H1 (cell line): ENCODE results near the gene WDR59. TPM values are rescaled to one million over a fixed set of nuclear protein-coding genes. Genes with fewer than 3 reads are reported as not detected.
A peak's percentile ranks its signal among the peaks of the same experiment; 100 is the strongest.

Source experiments
- CTCF ChIA-PET: fragments of 300-600 bp; sonication (Branson Sonifier 250); formaldehyde crosslinking; loops from one replicate; lab custom pipeline; 2021; ENCODE audit not compliant: partially characterized antibody; lab: Charles Lee
- POLR2A ChIA-PET: fragments of 300-600 bp; sonication (Branson Sonifier 250); formaldehyde crosslinking; loops from one replicate; lab custom pipeline; 2021; ENCODE audit warnings: inconsistent platforms; ENCODE audit not compliant: partially characterized antibody; lab: Charles Lee
- DNase-seq, 2 experiments: peaks; one replicate each; pipeline versions ENCODE4 v3.0.0 to v3.0.0-alpha.2; 2010 to 2022; ENCODE audit warnings: low spot score in 2 of 2, low read depth in 1 of 2, mixed read lengths in 1 of 2
- FAIRE-seq: peaks from 2 replicates; lab custom pipeline; 2011; peaks lifted over from hg19 to GRCh38; lab: Jason Lieb, UNC
- H2AFZ ChIP-seq: 2 replicates; pipeline ENCODE4 v1.8.1; 2012; ENCODE audit warnings: low read length, inconsistent platforms
- H2AK5ac ChIP-seq: 2 replicates; pipeline ENCODE4 v1.6.1; 2013; ENCODE audit warnings: low read depth, low read length
- H2BK120ac ChIP-seq: replicated peaks from 2 replicates; pipeline ENCODE3; 2013; ENCODE audit warnings: low read depth, low read length, inconsistent platforms
- H2BK12ac ChIP-seq: 2 replicates; pipeline ENCODE4 v1.6.1; 2013; ENCODE audit warnings: low read depth, low read length
- H2BK15ac ChIP-seq: 2 replicates; pipeline ENCODE4 v1.6.1; 2013; ENCODE audit warnings: low read length
- H2BK20ac ChIP-seq: 2 replicates; pipeline ENCODE4 v1.6.1; 2013; ENCODE audit warnings: low read length
- H2BK5ac ChIP-seq: 2 replicates; pipeline ENCODE4 v1.6.1; 2013; ENCODE audit warnings: low read depth, low read length
- H3K14ac ChIP-seq: 2 replicates; pipeline ENCODE4 v1.6.1; 2013; ENCODE audit warnings: inconsistent platforms; ENCODE audit not compliant: insufficient read length
- H3K18ac ChIP-seq: 2 replicates; pipeline ENCODE4 v1.6.1; 2013; ENCODE audit warnings: low read length; ENCODE audit errors: extremely low read depth
- H3K23ac ChIP-seq: 2 replicates; pipeline ENCODE4 v1.6.1; 2013; ENCODE audit warnings: inconsistent platforms; ENCODE audit not compliant: insufficient read length
- H3K23me2 ChIP-seq: 2 replicates; pipeline ENCODE4 v1.6.1; 2013; ENCODE audit warnings: low read depth, low read length
- H3K27ac ChIP-seq: 2 replicates; pipeline ENCODE4 v1.6.1; 2011; ENCODE audit warnings: low read depth, low read length, inconsistent platforms
- H3K27me3 ChIP-seq, 4 experiments: replicated peaks in 1 of 4; 1 replicate in 1 of 4; 2 replicates in 3 of 4; pipeline versions ENCODE4 v1.6.1 to v1.8.1; 2011 to 2013; ENCODE audit warnings: low read length in 3 of 4, mild to moderate bottlenecking in 3 of 4, inconsistent platforms in 2 of 4, mixed read lengths in 2 of 4, moderate library complexity in 1 of 4; ENCODE audit not compliant: control insufficient read depth in 3 of 4, insufficient read depth in 3 of 4; ENCODE audit errors: extremely low read depth in 1 of 4
- H3K36me3 ChIP-seq, 4 experiments: 2 replicates each; pipeline versions ENCODE4 v1.6.1 to v1.8.1; 2011 to 2013; ENCODE audit warnings: mild to moderate bottlenecking in 4 of 4, low read length in 3 of 4, moderate library complexity in 2 of 4, control low read depth in 1 of 4, inconsistent platforms in 1 of 4; ENCODE audit not compliant: insufficient read depth in 4 of 4, control insufficient read depth in 2 of 4
- H3K4ac ChIP-seq: replicated peaks from 2 replicates; pipeline ENCODE3; 2013; ENCODE audit warnings: low read length, low read depth, mixed read lengths, inconsistent platforms; ENCODE audit not compliant: insufficient read length
- H3K4me1 ChIP-seq, 4 experiments: replicated peaks in 1 of 4; 1 replicate in 1 of 4; 2 replicates in 3 of 4; pipeline versions ENCODE4 v1.6.1 to v1.8.1; 2011 to 2013; ENCODE audit warnings: low read length in 3 of 4, inconsistent platforms in 2 of 4, mixed read lengths in 1 of 4; ENCODE audit not compliant: insufficient read depth in 4 of 4, control insufficient read depth in 3 of 4
- H3K4me2 ChIP-seq, 2 experiments: 2 replicates each; pipeline versions ENCODE4 v1.6.1 to v1.8.1; 2011 to 2013; ENCODE audit warnings: low read depth in 2 of 2, low read length in 2 of 2, control low read depth in 1 of 2, inconsistent platforms in 1 of 2, mild to moderate bottlenecking in 1 of 2; ENCODE audit not compliant: insufficient read depth in 1 of 2
- H3K4me3 ChIP-seq, 4 experiments: fragments of 200-600, 300-600 bp in 1 of 4; sonication (generic), shearing (Covaris generic), sonication (Bioruptor Twin) in 1 of 4; 2 replicates each; pipeline versions ENCODE4 v1.5.1 to v1.8.1; 2011 to 2016; ENCODE audit warnings: low read length in 4 of 4, low read depth in 3 of 4, control low read depth in 2 of 4, inconsistent platforms in 2 of 4, mild to moderate bottlenecking in 2 of 4, mixed read lengths in 1 of 4, moderate library complexity in 1 of 4; ENCODE audit not compliant: insufficient read depth in 2 of 4; ENCODE audit errors: extremely low read depth in 1 of 4
- H3K56ac ChIP-seq: replicated peaks from 2 replicates; pipeline ENCODE3; 2013; ENCODE audit warnings: low read depth, mild to moderate bottlenecking, mixed read lengths, low read length, inconsistent platforms; ENCODE audit not compliant: insufficient read length
- H3K79me1 ChIP-seq: 2 replicates; pipeline ENCODE4 v1.6.1; 2013; ENCODE audit warnings: low read depth, low read length, control low read depth
- H3K79me2 ChIP-seq, 2 experiments: 2 replicates each; pipeline versions ENCODE4 v1.6.1 to v1.8.1; 2012 to 2013; ENCODE audit warnings: low read length in 2 of 2, mild to moderate bottlenecking in 2 of 2, inconsistent platforms in 1 of 2; ENCODE audit not compliant: insufficient read depth in 2 of 2, control insufficient read depth in 1 of 2
- H3K9ac ChIP-seq, 4 experiments: replicated peaks in 1 of 4; 1 replicate in 1 of 4; 2 replicates in 3 of 4; pipeline versions ENCODE4 v1.6.1 to v1.8.1; 2011 to 2013; ENCODE audit warnings: low read depth in 3 of 4, low read length in 3 of 4, control low read depth in 2 of 4, mild to moderate bottlenecking in 2 of 4, moderate library complexity in 2 of 4, inconsistent platforms in 1 of 4; ENCODE audit errors: extremely low read depth in 1 of 4
- H3K9me3 ChIP-seq, 2 experiments: 2 replicates each; pipeline versions ENCODE4 v1.6.1 to v1.8.1; 2012 to 2013; ENCODE audit warnings: mild to moderate bottlenecking in 2 of 2, moderate library complexity in 2 of 2, control low read depth in 1 of 2, inconsistent platforms in 1 of 2, low read depth in 1 of 2, low read length in 1 of 2, mixed read lengths in 1 of 2; ENCODE audit not compliant: insufficient read depth in 2 of 2
- H4K20me1 ChIP-seq, 2 experiments: replicated peaks in 1 of 2; 2 replicates each; pipeline versions ENCODE3 to v1.8.1; 2011 to 2013; ENCODE audit warnings: inconsistent platforms in 2 of 2, low read length in 2 of 2, mild to moderate bottlenecking in 1 of 2; ENCODE audit not compliant: insufficient read depth in 2 of 2, control insufficient read depth in 1 of 2
- H4K5ac ChIP-seq: 2 replicates; pipeline ENCODE4 v1.6.1; 2013; ENCODE audit warnings: low read length, low read depth, mixed read lengths, inconsistent platforms; ENCODE audit not compliant: insufficient read length
- H4K8ac ChIP-seq: 2 replicates; pipeline ENCODE4 v1.8.0; 2013; ENCODE audit warnings: mild to moderate bottlenecking, moderate library complexity, low read length, inconsistent platforms; ENCODE audit not compliant: insufficient read depth; ENCODE audit errors: extremely low read depth
- H4K91ac ChIP-seq: replicated peaks from 2 replicates; pipeline ENCODE3; 2013; ENCODE audit warnings: low read length, mixed read lengths, inconsistent platforms; ENCODE audit not compliant: insufficient read length
- BACH1 ChIP-seq: IDR thresholded peaks from 2 replicates; pipeline ENCODE4 v1.6.1; 2012; ENCODE audit warnings: low read length, improper control_type of control experiment
- BCL11A ChIP-seq, 2 experiments: IDR thresholded peaks; one replicate each; pipeline ENCODE4 v1.6.1; 2011; ENCODE audit warnings: low read depth in 2 of 2, low read length in 2 of 2, mild to moderate bottlenecking in 2 of 2
- CHD2 ChIP-seq: IDR thresholded peaks from 2 replicates; pipeline ENCODE4 v1.6.1; 2012; ENCODE audit warnings: low read length, improper control_type of control experiment
- CREB1 ChIP-seq: IDR thresholded peaks from 2 replicates; pipeline ENCODE4 v1.6.1; 2012; ENCODE audit warnings: inconsistent platforms
- EP300 ChIP-seq, 2 experiments: IDR thresholded peaks; 1 replicate in 1 of 2; 2 replicates in 1 of 2; pipeline ENCODE4 v1.6.1; 2011 to 2012; ENCODE audit warnings: low read depth in 2 of 2, low read length in 2 of 2, mild to moderate bottlenecking in 2 of 2, borderline replicate concordance in 1 of 2, inconsistent platforms in 1 of 2, moderate library complexity in 1 of 2
- POU5F1 ChIP-seq: IDR thresholded peaks from 2 replicates; pipeline ENCODE4 v1.6.1; 2011; ENCODE audit warnings: low read depth, mild to moderate bottlenecking, low read length, moderate library complexity
- SIN3A ChIP-seq, 2 experiments: IDR thresholded peaks in 1 of 2; conservative IDR thresholded peaks in 1 of 2; 2 replicates each; pipeline ENCODE4 v1.6.1; 2011 to 2012; ENCODE audit warnings: low read length in 2 of 2, improper control_type of control experiment in 1 of 2, low read depth in 1 of 2, mild to moderate bottlenecking in 1 of 2
- TAF7 ChIP-seq: optimal IDR thresholded peaks from 2 replicates; pipeline ENCODE3; 2011; ENCODE audit warnings: low read depth, mild to moderate bottlenecking, inconsistent platforms, low read length, moderate library complexity, borderline replicate concordance
- WGBS, 2 experiments: shearing (Covaris generic) in 1 of 2; methylation state at CpG; one replicate each; pipeline versions ENCODE4 v1.1.6 to v1.1.7; 2013 to 2015; ENCODE audit warnings: low lambda C conversion rate in 2 of 2, mixed read lengths in 2 of 2, inconsistent platforms in 1 of 2, low coverage in 1 of 2, missing lambda C conversion rate in 1 of 2; ENCODE audit not compliant: insufficient replicate concordance in 2 of 2, insufficient coverage in 1 of 2, insufficient read length in 1 of 2; ENCODE audit errors: extremely low coverage in 1 of 2, missing lambda C conversion rate in 1 of 2; 5-methylcytosine and 5-hydroxymethylcytosine counted together
- long read RNA-seq, 2 experiments: library from RNA in 1 of 2; library from capped mRNA in 1 of 2; stranded (forward); transcript quantifications; one replicate each; pipeline ENCODE4 v2.0.0, GENCODE V29; 2021; ENCODE audit warnings: inconsistent platforms in 1 of 2
- polyA minus RNA-seq, 3 experiments: library from RNA; depleted of rRNA, polyadenylated mRNA; stranded (reverse); fragments of >200 nt; gene quantifications; 1 replicate in 2 of 3; 2 replicates in 1 of 3; pipeline ENCODE4 v1.2.3, GENCODE V29; 2011
- polyA plus RNA-seq, 7 experiments: library from polyadenylated mRNA; depleted of rRNA in 3 of 7; stranded (reverse) in 5 of 7; unstranded in 2 of 7; fragments of >200 nt in 5 of 7; fragments of 200-250 nt in 2 of 7; gene quantifications; 1 replicate in 5 of 7; 2 replicates in 1 of 7; 4 replicates in 1 of 7; pipeline versions ENCODE4 v1.2.1 to v1.2.3, GENCODE V29; 2011 to 2013; ENCODE audit warnings: missing spikeins in 2 of 7, mixed read lengths in 2 of 7
- total RNA-seq: library from RNA; stranded (reverse); fragmentation: NEBNext Ultra II Directional; extraction: Animal tissue kit (Norgen Biotek cat#: 25700); gene quantifications from 2 replicates; pipeline ENCODE4 v1.2.1, GENCODE V29; 2021

Gene WDR59
- total RNA-seq (107 and 124 TPM in 2 replicates), polyA plus RNA-seq (2011; rRNA removed) (84.2 and 106 TPM in 2 replicates), polyA minus RNA-seq (2011; rRNA and poly(A)+ RNA removed) (160 and 167 TPM in 2 replicates)
- polyA plus RNA-seq (2011; cell fraction: cytosol; rRNA removed): 97.0 TPM
- polyA plus RNA-seq (2011; cell fraction: nucleus; rRNA removed): 198 TPM
- polyA plus RNA-seq (2012, experiment 1 of 2): 59.4 to 74.2 TPM (median 64.9 TPM) in 4 replicates
- polyA plus RNA-seq (2012, experiment 2 of 2): 28.9 TPM
- 35.9 TPM for polyA plus RNA-seq (2013, experiment 1 of 2)
- 38.4 TPM for polyA plus RNA-seq (2013, experiment 2 of 2)
- polyA minus RNA-seq (2011; cell fraction: cytosol; rRNA and poly(A)+ RNA removed): 51.4 TPM
- polyA minus RNA-seq (2011; cell fraction: nucleus; rRNA and poly(A)+ RNA removed): 80.8 TPM
- long read RNA-seq, experiment 1, full-length matches to known transcripts: 4 of 22 reads
- long read RNA-seq, experiment 1, partial matches to known transcripts: 12 of 22 reads
- long read RNA-seq, experiment 1, other reads (novel, unspliced or antisense): 6 of 22 reads
- long read RNA-seq, experiment 2, full-length matches to known transcripts: 1 of 4 reads
- long read RNA-seq, experiment 2, partial matches to known transcripts: 3 of 4 reads
- long read RNA-seq, experiment 2, other reads (novel, unspliced or antisense): 0 of 4 reads

GRCh38 chr16:74984529-74985296 is at the start of gene WDR59:
Gene WDR59, minus strand, starts transcription at chr16:74985123. Its CDS starts 106 bp downstream, at chr16:74985017.
- Histone ChIP-seq H3K56ac (peak within 1 kb of the TSS; percentile 66), H3K4ac (peak within 1 kb of the TSS; percentile 44), H3K4me2 (peak within 1 kb of the TSS; percentile 62 to 73), H3K27me3 (no peaks in the 10 kb centered on the region), H3K36me3 (no peaks in the 10 kb centered on the region), H3K9me3 (no peaks in the 10 kb centered on the region), H3K23me2 (peaks cover 3% of the 10 kb centered on the region; the same call in 1 of the 2 replicates), H3K14ac (no peak within 1 kb of the TSS), H4K20me1 (no peaks in the 10 kb centered on the region), H3K18ac (peak within 1 kb of the TSS; percentile 65), H2AFZ (peak within 1 kb of the TSS; percentile 43; the same call in 1 of the 2 replicates), H3K4me3 (peak within 1 kb of the TSS; percentile 76 to 91 (median 87)), H2BK20ac (no peak within 1 kb of the TSS), H3K9ac (peak within 1 kb of the TSS; percentile 65 to 88 (median 70)), H4K5ac (peak within 1 kb of the TSS; percentile 29), H4K91ac (peak within 1 kb of the TSS; percentile 71), H3K4me1 (no peaks in the 10 kb centered on the region), H2BK15ac (peak within 1 kb of the TSS; percentile 82; the same call in 1 of the 2 replicates), H3K23ac (no peak within 1 kb of the TSS), H3K27ac (peak within 1 kb of the TSS; percentile 86), H2BK120ac (no peak within 1 kb of the TSS), H3K79me2 (peaks cover 0 to 37% of the 10 kb centered on the region in 2 experiments; a peak in 2 of 4 replicates), H4K8ac (peak within 1 kb of the TSS; percentile 96), H3K79me1 (no peaks in the 10 kb centered on the region), H2BK5ac (peak within 1 kb of the TSS; percentile 92), H2AK5ac (peak within 1 kb of the TSS; percentile 57), H2BK12ac (peak within 1 kb of the TSS; percentile 5; the same call in 1 of the 2 replicates)
- 2% methylated on average over 38 of the region's 68 CpGs; no CpG with 5 or more reads in 1 of the 2 experiments for WGBS, 2 experiments
- FAIRE-seq (peak; percentile 62), DNase-seq (peak; percentile 97 to 98)
- CTCF ChIA-PET: interaction anchor here (1.0 to 5.6 kb wide), 6 partner anchors 13 to 126 kb away, joined by 3 to 36 read pairs (median 3); partner anchors contain the start of gene ZNRF1
- POLR2A ChIA-PET: interaction anchor here (0.6 to 1.9 kb wide), 15 partner anchors 9 to 182 kb away, joined by 3 to 11 read pairs (median 4); partner anchors contain the start of gene LDHD
- TF ChIP-seq TAF7 (peak; percentile 33), SIN3A (conservative IDR thresholded peaks at IDR 0.05 in 1 of 2, IDR thresholded peaks at IDR 0.05 in 1 of 2; ENCODE audit: low read depth in 1 of 2, low read length in 2 of 2) (0 out of 4 replicates have a peak, but pooled peaks of 1 of the 2 experiments have one; percentile 51), POU5F1 (no peak), EP300 (IDR thresholded peaks at IDR 0.05; ENCODE audit: borderline replicate concordance in 1 of 2, low read depth in 2 of 2, low read length in 2 of 2) (no peak), BCL11A (IDR thresholded peaks at IDR 0.05; ENCODE audit: low read depth in 2 of 2, low read length in 2 of 2) (no peak), CREB1 (peak; percentile 78), CHD2 (peak; percentile 94), BACH1 (0 out of 2 replicates have a peak, but pooled peaks have one; percentile 38)
